Activated naive CD8-positive, alpha-beta T cell treated with anti-CD3 and anti-CD28 coated beads, Interleukin-2, amount 10 ng/mL, durations not matched to agents 7 days and 5 days (primary cell): ENCODE measurements around the gene INTS1. TPM values are rescaled to one million over a fixed set of nuclear protein-coding genes. Genes with fewer than 3 reads are reported as not detected.
A peak's percentile ranks its signal among the peaks of the same experiment; 100 is the strongest.

Experiments
- ATAC-seq: fragments of 150-1000 bp; cut with Tn5 transposase; one replicate; pipeline ENCODE4 v1.10.0; 2021; ENCODE audit warnings: low read depth, moderate library complexity
- POLR2A ChIA-PET: fragments of 350-600 bp; sonication (Branson Sonifier 250); formaldehyde crosslinking; loops from one replicate; lab custom pipeline; 2021; ENCODE audit warnings: antibody characterized with exemption; lab: Charles Lee
- DNase-seq: peaks from one replicate; pipeline ENCODE4 v3.0.0; 2021
- H3K27ac Mint-ChIP-seq: one replicate; pipeline ENCODE4 v1.8.0; 2022; ENCODE audit warnings: mild to moderate bottlenecking, mixed read lengths
- H3K27me3 Mint-ChIP-seq: one replicate; pipeline ENCODE4 v1.8.0; 2022; ENCODE audit warnings: mild to moderate bottlenecking, moderate library complexity, mixed read lengths
- H3K36me3 Mint-ChIP-seq: one replicate; pipeline ENCODE4 v1.8.0; 2021; ENCODE audit warnings: mild to moderate bottlenecking, mixed read lengths
- H3K4me1 Mint-ChIP-seq: one replicate; pipeline ENCODE4 v1.8.0; 2021; ENCODE audit warnings: mixed read lengths
- H3K4me3 Mint-ChIP-seq: one replicate; pipeline ENCODE4 v1.8.0; 2022; ENCODE audit warnings: mild to moderate bottlenecking, moderate library complexity, mixed read lengths
- H3K9me3 Mint-ChIP-seq: one replicate; pipeline ENCODE4 v1.8.0; 2021; ENCODE audit warnings: mixed read lengths
- total RNA-seq, 2 experiments: library from RNA; stranded (reverse); gene quantifications; one replicate each; pipeline ENCODE4 v1.2.3, GENCODE V29; 2021

Gene INTS1, protein sequence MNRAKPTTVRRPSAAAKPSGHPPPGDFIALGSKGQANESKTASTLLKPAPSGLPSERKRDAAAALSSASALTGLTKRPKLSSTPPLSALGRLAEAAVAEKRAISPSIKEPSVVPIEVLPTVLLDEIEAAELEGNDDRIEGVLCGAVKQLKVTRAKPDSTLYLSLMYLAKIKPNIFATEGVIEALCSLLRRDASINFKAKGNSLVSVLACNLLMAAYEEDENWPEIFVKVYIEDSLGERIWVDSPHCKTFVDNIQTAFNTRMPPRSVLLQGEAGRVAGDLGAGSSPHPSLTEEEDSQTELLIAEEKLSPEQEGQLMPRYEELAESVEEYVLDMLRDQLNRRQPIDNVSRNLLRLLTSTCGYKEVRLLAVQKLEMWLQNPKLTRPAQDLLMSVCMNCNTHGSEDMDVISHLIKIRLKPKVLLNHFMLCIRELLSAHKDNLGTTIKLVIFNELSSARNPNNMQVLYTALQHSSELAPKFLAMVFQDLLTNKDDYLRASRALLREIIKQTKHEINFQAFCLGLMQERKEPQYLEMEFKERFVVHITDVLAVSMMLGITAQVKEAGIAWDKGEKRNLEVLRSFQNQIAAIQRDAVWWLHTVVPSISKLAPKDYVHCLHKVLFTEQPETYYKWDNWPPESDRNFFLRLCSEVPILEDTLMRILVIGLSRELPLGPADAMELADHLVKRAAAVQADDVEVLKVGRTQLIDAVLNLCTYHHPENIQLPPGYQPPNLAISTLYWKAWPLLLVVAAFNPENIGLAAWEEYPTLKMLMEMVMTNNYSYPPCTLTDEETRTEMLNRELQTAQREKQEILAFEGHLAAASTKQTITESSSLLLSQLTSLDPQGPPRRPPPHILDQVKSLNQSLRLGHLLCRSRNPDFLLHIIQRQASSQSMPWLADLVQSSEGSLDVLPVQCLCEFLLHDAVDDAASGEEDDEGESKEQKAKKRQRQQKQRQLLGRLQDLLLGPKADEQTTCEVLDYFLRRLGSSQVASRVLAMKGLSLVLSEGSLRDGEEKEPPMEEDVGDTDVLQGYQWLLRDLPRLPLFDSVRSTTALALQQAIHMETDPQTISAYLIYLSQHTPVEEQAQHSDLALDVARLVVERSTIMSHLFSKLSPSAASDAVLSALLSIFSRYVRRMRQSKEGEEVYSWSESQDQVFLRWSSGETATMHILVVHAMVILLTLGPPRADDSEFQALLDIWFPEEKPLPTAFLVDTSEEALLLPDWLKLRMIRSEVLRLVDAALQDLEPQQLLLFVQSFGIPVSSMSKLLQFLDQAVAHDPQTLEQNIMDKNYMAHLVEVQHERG (N-terminal part only)
- 100 to 1,000 TPM; 110 to 115 TPM for total RNA-seq

DNA sequence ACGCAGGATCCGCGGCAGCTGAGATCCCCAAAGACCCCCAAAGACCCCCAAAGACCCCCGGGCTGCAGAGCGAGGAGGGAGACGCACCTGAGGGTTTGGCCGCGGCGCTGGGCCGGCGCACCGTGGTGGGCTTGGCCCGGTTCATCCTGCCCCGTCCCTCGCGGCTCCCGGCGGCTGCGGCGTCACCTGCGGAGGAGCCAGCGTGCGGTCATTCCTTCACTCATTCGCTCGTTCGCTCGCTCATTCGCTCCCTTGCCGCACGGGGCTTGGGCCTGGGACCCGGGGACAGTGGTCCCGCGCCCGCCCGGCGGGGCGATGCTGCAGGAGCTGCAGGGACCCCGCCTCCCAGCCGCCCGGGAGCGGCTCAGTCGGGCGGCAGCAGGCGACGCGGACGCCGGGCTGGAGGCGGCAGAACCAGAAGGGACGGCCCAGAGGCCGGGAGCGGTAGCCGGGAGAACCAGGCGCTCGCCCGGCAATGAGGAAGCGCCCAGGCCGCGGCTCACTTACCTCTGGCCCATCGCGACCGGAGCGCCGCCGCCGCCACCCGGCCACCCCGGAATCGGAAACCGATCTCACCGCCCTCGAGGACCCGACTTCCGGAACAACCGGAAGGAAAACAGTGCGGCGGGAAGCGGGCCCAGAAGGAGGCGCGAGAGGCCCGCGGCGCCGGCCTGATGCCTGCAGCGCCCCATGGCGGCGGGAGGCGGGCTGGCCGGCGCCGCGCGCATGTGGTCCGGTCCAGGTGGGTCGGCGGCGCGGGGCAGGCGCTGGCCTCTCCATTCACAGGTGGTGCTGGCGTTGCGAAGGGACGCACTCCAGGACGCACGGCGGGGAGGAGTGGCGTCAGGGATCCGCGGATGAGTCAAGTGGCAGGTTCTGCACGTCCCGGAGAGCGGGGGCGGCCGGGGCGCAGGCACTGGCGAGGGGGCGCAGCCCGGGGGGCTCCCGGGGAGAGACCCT, at the start of gene INTS1:
TSS of gene INTS1 (minus strand) at position 574 of the 960 bp plus-strand sequence. CDS start at position 145, 429 bp downstream.
- H3K4me1 Mint-ChIP-seq, result peaks cover 31% of the 10 kb centered on the region
- POLR2A ChIA-PET, result interaction anchor here (1.1 to 1.9 kb wide), 2 partner anchors 28 to 52 kb away, joined by 3 to 6 read pairs; partner anchors contain the start of gene TMEM184A

DNA sequence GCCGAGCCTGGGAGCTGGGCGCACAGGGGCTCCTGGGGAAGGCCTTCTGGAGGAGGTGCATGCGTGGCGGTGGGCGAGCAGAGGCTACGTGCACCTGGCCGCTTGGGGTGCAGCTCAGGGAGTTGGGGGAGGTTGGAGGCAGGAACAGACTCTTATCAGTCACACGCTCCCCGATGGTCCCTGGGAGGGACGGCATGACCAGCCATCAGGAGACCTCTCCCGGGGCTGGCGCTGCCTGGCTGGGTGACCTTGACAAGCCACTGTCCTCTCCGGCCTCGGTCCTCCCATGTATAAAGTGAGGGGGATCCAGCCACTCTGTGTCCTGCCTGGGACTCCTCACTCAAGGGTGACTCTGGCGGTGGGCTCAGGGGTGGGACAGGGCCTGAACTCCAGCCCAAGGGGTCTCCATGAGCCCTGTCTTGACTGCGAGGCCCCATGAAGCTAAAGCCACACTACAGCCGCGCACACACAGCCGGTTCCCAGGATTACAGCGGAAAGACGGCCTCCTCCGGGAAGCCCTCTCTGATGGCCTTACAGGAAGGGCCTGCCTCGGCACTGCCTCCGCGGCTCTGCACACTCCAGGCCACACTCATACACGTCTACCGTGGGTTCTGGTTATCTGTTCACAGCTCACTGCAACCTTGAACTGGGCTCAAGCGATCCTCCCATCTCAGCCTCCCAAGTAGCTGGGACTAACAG, 49.5 kb upstream of the INTS1 start:
- POLR2A ChIA-PET, result no interaction called here
- Mint-ChIP-seq H3K27ac (no peak overlapping the region), H3K27me3 (no peaks in the 10 kb centered on the region), H3K36me3 (no peaks in the 10 kb centered on the region), H3K4me3 (no peak overlapping the region), H3K9me3 (no peaks in the 10 kb centered on the region), H3K4me1 (no peaks in the 10 kb centered on the region)
- ATAC-seq, result no peak
- no peak for DNase-seq

More for the DNA sequence above, at the start of gene INTS1:
- Mint-ChIP-seq H3K9me3 (no peaks in the 10 kb centered on the region), H3K36me3 (peaks cover 6% of the 10 kb centered on the region), H3K27me3 (no peaks in the 10 kb centered on the region), H3K27ac (peak within 1 kb of the TSS; percentile 83), H3K4me3 (peak within 1 kb of the TSS; percentile 91)
- DNase-seq (peak; percentile 93), ATAC-seq (peak; percentile 89)

DNA sequence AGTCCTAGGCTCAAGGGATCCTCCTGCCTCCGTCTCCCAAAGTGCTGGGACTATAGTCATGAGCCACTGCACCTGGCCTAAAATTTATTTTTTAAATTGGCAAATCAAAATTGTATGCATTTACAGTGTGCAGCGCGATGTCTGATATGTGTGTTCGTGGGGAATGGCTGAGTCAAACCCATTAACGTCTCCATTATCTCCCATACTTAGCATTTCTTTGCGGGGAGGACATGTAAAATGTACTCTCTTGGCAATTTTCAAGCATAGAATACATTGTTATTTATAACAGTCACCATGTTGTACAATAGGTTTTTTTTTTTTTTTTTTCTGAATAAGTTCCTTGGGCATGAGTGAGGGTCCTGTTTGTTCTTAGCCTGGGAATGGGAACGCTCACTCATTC, 48.0 kb upstream of the INTS1 start:
- no peak for ATAC-seq
- Mint-ChIP-seq H3K27me3 (no peaks in the 10 kb centered on the region), H3K36me3 (no peaks in the 10 kb centered on the region), H3K4me3 (no peak overlapping the region), H3K27ac (no peak overlapping the region), H3K4me1 (peaks cover 3% of the 10 kb centered on the region), H3K9me3 (no peaks in the 10 kb centered on the region)
- POLR2A ChIA-PET, result no interaction called here
- DNase-seq, result no peak

DNA sequence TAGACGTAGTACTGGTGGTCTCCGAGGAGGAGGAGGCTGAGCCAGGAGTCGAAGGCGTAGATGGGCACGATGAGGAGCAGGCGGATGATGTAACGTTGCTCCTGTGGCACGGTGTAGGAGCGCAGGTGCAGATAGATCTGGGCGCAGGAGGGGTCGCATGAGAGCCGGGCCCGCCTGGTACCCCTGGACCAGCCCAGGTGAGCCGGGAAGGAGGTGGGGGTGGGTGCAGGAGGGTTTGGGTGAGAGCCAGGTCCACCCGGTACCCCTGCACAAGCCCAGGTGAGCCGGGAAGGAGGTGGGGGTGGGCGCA, 46.6 kb upstream of the INTS1 start:
- peaks cover 3% of the 10 kb centered on the region for H3K4me1 Mint-ChIP-seq
- no peak overlapping the region for H3K4me3 Mint-ChIP-seq
- DNase-seq (no peak), ATAC-seq (no peak)
- no peak overlapping the region for H3K27ac Mint-ChIP-seq
- no peaks in the 10 kb centered on the region for H3K36me3 Mint-ChIP-seq
- POLR2A ChIA-PET, result no interaction called here
- no peaks in the 10 kb centered on the region for H3K9me3 Mint-ChIP-seq
- H3K27me3 Mint-ChIP-seq, result no peaks in the 10 kb centered on the region

DNA sequence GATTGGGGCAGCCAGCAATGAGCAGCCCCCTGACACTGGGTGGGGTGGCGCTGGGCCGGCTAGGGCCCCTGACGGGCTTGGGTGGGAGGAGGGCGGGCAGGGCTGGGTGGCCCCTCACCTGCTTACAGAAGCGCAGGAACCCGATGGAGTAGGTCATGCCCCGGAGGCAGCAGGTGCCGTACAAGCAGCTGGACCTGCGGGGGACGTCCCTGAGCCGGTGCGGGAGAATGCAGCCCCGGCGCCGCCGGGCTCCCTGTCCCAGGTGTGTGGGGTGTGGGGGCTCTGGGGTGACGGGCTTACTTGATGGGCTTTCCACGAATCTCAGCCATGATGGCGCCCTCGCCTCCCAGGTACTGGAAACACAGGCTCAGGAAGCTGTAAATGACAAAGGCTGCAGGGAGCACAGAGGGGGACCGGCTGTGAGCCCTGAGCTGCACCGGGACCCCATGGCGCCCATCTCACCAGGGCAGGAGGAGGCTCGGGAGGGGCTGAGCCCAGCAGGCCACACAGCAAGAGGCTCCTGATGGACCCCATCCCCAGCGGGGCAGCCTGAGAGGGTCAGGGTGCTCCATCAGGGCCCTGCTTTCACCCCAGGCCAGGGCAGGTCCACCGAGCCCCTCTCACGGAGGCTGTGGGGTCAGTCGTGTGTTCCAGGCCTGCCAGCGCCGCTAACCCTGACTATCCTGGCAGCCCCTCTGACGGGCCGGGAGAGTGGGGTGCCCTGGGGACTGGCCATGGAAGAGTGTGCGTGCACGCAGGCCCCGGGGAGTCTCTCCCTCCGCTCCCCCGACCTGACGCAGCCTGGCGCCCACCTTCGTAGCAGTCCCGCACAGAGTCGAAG, 46.0 kb upstream of the INTS1 start:
- Mint-ChIP-seq H3K9me3 (no peaks in the 10 kb centered on the region), H3K4me3 (no peak overlapping the region), H3K27me3 (no peaks in the 10 kb centered on the region), H3K36me3 (no peaks in the 10 kb centered on the region), H3K4me1 (peaks cover 3% of the 10 kb centered on the region), H3K27ac (no peak overlapping the region)
- POLR2A ChIA-PET, result no interaction called here
- no peak for ATAC-seq
- DNase-seq, result no peak

DNA sequence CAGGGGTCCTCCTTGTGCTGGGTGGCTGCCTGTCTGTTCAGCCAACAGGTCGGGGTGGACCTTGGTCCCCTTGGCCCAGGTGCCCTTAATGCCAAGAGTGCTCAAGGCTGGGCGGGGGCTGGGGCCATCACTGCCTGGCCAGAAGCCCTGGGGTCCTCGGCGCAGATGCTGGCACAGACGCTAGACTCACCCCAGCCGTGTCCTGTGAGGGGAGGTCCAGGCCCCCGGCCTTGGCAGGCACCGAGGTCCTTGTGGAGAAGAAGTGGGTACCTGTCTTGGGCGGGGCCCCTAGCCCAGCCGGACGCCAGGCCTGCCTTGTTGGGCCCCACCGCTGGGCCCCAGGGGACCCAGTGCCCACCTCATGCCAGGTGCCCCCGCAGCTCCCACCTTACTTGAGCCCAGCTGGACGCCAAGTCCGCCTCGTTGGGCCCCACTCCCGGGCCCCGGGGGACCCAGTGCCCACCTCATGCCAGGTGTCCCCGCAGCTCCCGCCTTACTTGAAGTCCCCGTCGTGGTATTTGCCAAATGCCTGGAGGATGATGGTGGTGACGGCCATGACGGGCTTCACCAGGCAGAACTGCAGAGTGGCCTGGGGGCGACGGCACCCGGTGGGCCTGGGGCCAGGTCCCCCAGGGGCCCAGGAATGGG, 45.3 kb upstream of the INTS1 start:
- no peak overlapping the region for H3K27ac Mint-ChIP-seq

DNA sequence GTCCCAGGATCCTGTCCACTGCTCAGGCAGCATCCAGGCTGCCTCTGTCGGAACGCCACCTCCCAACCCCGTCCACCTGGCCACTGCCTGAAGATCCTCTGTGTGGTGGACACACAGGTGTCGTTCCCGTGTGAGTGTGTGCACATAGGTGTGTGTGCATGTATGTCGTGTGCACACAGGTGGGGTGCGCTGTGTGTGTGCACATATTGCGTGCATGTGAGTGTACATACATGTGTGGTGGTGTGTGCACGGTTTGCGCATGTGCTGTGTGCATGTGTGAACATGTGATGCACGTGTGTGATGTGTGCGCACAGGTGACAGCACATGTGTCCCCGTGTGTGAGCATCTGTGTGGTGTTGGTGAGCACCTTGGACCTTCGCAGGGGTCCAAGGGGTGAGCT, 44.8 kb upstream of the INTS1 start:
- POLR2A ChIA-PET, result no interaction called here
- Mint-ChIP-seq H3K27me3 (no peaks in the 10 kb centered on the region), H3K4me3 (no peak overlapping the region), H3K9me3 (no peaks in the 10 kb centered on the region), H3K36me3 (no peaks in the 10 kb centered on the region), H3K27ac (no peak overlapping the region), H3K4me1 (peaks cover 3% of the 10 kb centered on the region)
- no peak for ATAC-seq
- DNase-seq, result no peak

More for the DNA sequence above, 45.3 kb upstream of the INTS1 start:
- Mint-ChIP-seq H3K36me3 (no peaks in the 10 kb centered on the region), H3K27me3 (no peaks in the 10 kb centered on the region), H3K4me3 (no peak overlapping the region), H3K4me1 (peaks cover 3% of the 10 kb centered on the region), H3K9me3 (no peaks in the 10 kb centered on the region)
- POLR2A ChIA-PET, result no interaction called here
- DNase-seq (no peak), ATAC-seq (no peak)

DNA sequence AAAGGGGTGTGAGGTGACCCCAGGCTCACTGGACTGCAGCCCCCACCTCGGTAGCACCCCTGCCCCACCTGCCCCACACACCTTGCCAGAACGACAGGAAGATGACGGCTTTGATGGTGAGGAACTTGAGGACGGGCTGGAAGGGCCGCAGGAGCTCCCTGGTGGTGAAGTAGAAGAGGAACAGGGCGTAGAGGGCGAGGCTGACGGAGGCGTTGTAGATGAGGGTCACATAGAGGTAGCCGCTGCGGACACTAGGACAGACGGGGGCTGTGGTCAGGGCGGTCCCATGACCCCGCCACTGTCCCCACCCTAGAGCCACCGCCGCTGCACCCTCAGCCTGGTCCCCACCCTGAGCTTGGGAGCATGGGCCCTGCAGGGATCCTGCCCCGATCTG, 44.2 kb upstream of the INTS1 start:
- DNase-seq (no peak), ATAC-seq (no peak)
- Mint-ChIP-seq H3K9me3 (no peaks in the 10 kb centered on the region), H3K4me1 (peaks cover 3% of the 10 kb centered on the region), H3K36me3 (no peaks in the 10 kb centered on the region), H3K27ac (no peak overlapping the region), H3K4me3 (no peak overlapping the region), H3K27me3 (no peaks in the 10 kb centered on the region)
- POLR2A ChIA-PET, result interaction anchor here (1.1 kb wide), 1 partner anchor 14 kb away, joined by 4 read pairs; no protein-coding TSS in a partner anchor

DNA sequence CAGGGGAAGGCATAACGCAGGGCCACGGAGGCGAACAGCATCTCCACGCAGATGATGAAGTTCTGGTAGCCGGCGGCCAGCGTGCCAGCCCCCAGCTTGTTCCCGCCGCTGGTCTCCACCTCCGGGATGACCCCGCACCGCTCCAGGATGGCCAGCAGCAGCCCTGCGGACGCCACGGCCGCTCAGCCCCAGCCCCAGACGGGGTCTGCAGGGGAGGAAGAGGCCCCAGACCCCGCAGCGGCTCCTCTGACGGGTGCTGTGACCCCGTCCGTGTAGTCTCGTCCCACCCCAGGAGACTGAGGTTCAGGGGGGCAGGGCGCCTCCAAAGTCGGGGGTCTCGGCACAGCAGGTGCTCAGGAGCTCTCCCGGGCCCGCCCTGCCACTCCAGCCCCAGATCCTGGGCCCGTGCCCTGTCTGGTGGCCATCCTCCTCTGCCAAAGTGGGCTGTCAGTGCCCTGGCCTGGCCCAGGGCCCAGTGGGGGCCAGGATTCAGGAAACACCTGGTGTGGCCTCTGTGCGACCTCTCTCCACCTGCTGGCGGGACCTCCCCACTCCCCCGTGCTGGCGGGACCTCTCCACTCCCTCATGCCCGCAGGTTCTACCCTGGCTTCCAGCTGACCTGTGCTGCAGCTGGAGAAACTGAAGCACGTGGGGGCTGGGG, 43.7 kb upstream of the INTS1 start:
- Mint-ChIP-seq H3K27me3 (no peaks in the 10 kb centered on the region), H3K4me3 (no peak overlapping the region), H3K9me3 (no peaks in the 10 kb centered on the region), H3K4me1 (peaks cover 3% of the 10 kb centered on the region), H3K27ac (no peak overlapping the region), H3K36me3 (no peaks in the 10 kb centered on the region)
- DNase-seq (no peak), ATAC-seq (no peak)
- POLR2A ChIA-PET, result interaction anchor here (0.6 to 1.1 kb wide), 2 partner anchors 14 to 41 kb away, joined by 3 to 4 read pairs; no protein-coding TSS in a partner anchor

DNA sequence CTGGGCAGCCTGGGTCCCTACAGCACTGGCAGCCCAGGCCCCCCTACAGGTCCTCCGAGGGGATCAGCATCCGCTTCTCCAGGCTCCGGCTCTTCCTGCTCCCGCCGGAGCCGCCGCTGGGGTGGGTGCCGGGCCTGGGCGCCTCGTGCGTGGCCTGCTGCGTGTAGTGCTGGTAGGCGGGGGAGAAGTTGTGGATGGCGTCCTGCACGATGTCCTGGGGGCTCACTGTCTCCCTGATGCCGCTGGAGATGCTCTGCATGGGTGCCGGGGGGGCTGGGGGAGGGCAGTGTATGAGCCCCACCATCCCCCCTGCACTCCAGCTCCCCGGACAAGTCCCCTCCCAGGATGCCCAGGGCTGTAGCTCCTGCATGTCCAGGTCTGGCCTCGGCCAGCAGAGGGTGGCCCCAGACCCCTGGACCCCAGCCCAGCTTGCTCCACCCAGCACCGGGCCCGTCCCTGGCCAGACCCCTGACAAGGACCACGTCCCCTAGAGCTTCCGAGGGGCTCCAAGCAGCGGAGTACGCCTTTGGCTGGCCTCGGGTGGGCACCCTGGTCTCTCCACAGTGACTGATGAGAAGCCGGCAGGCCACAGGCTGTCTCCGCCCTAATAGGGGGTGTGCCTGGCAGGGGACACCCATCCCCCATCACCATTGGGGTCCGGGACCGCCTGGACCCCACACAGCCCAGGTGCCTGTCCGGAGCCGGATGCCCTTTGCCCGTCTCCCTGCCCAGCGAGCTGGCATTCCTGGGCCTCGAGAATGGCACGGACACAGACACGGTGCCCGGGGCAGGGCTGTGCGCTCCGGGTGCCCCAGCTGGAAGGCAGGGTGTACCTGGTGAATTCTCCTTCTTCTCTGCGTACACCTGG, 43.0 kb upstream of the INTS1 start:
- Mint-ChIP-seq H3K27ac (no peak overlapping the region), H3K27me3 (no peaks in the 10 kb centered on the region), H3K4me3 (no peak overlapping the region), H3K36me3 (no peaks in the 10 kb centered on the region), H3K9me3 (no peaks in the 10 kb centered on the region), H3K4me1 (peaks cover 3% of the 10 kb centered on the region)
- ATAC-seq, result no peak
- POLR2A ChIA-PET, result interaction anchor here (0.6 to 1.1 kb wide), 2 partner anchors 15 to 40 kb away, joined by 3 to 4 read pairs; no protein-coding TSS in a partner anchor
- DNase-seq, result no peak
